ENCODE data around the gene CBFA2T3. TPM values are rescaled to one million over a fixed set of nuclear protein-coding genes. Genes with fewer than 3 reads are reported as not detected.

Gene CBFA2T3
- total RNA-seq, 1 donor from 2014 or later: 32.8 TPM

- no peak for DNase-seq (ENCODE audit: low spot score in 2 of 2)
- intact Hi-C loops (cut with DNase I): no loop called here
- H3K4me3 ChIP-seq: no peak overlapping the region
- no peak for TF ChIP-seq CTCF (IDR thresholded peaks at IDR 0.05)
- no peaks in the 10 kb centered on the region for H3K27me3 ChIP-seq
- H3K27ac ChIP-seq: no peak overlapping the region
- H3K36me3 ChIP-seq: no peaks in the 10 kb centered on the region
- H3K9me3 ChIP-seq: no peaks in the 10 kb centered on the region
- no peaks in the 10 kb centered on the region for H3K4me1 ChIP-seq
Observed at GRCh38 chr16:88931373-88931900, 45.6 kb downstream of the CBFA2T3 start.

- no peak for TF ChIP-seq CTCF (IDR thresholded peaks at IDR 0.05)
- H3K4me1 ChIP-seq: no peaks in the 10 kb centered on the region
- H3K9me3 ChIP-seq: no peaks in the 10 kb centered on the region
- H3K27me3 ChIP-seq: no peaks in the 10 kb centered on the region
- no peak for DNase-seq (ENCODE audit: low spot score in 2 of 2)
- H3K27ac ChIP-seq: no peak overlapping the region
- no peaks in the 10 kb centered on the region for H3K36me3 ChIP-seq
- intact Hi-C loops (cut with DNase I): no loop called here
- no peak overlapping the region for H3K4me3 ChIP-seq
Observed at GRCh38 chr16:88930716-88931115, 46.3 kb downstream of the CBFA2T3 start.

- no peak for TF ChIP-seq CTCF (IDR thresholded peaks at IDR 0.05)
- H3K27ac ChIP-seq: no peak overlapping the region
- H3K4me1 ChIP-seq: peaks cover 0 to 2% of the 10 kb centered on the region in 2 donors
- DNase-seq (ENCODE audit: low spot score in 2 of 2): no peak
- intact Hi-C loops (cut with DNase I): loop anchor here (5.0 kb wide), 1 partner anchor 527 kb away; no protein-coding TSS in a partner anchor
- H3K36me3 ChIP-seq: no peaks in the 10 kb centered on the region
- H3K4me3 ChIP-seq: no peak overlapping the region
- H3K27me3 ChIP-seq: no peaks in the 10 kb centered on the region
- no peaks in the 10 kb centered on the region for H3K9me3 ChIP-seq
Observed at GRCh38 chr16:88929091-88929445, 47.9 kb downstream of the CBFA2T3 start.

- no peak for DNase-seq (ENCODE audit: low spot score in 2 of 2)
- TF ChIP-seq CTCF (IDR thresholded peaks at IDR 0.05): no peak
- no peaks in the 10 kb centered on the region for H3K27me3 ChIP-seq
- H3K4me3 ChIP-seq: no peak overlapping the region
- no peaks in the 10 kb centered on the region for H3K9me3 ChIP-seq
- H3K27ac ChIP-seq: no peak overlapping the region
- H3K36me3 ChIP-seq: no peaks in the 10 kb centered on the region
- H3K4me1 ChIP-seq: peaks cover 0 to 2% of the 10 kb centered on the region in 2 donors
- intact Hi-C loops (cut with DNase I): loop anchor here (5.0 kb wide), 1 partner anchor 526 kb away; no protein-coding TSS in a partner anchor
Observed at GRCh38 chr16:88928405-88929090, 48.5 kb downstream of the CBFA2T3 start.

GRCh38 chr16:88927661-88928060 lies 49.3 kb downstream of the CBFA2T3 start:
- H3K36me3 ChIP-seq: no peaks in the 10 kb centered on the region
- intact Hi-C loops (cut with DNase I): loop anchor here (5.0 kb wide), 1 partner anchor 525 kb away; no protein-coding TSS in a partner anchor
- no peak for DNase-seq (ENCODE audit: low spot score in 2 of 2)
- no peak for TF ChIP-seq CTCF (IDR thresholded peaks at IDR 0.05)
- no peaks in the 10 kb centered on the region for H3K9me3 ChIP-seq
- H3K4me1 ChIP-seq: peaks cover 0 to 2% of the 10 kb centered on the region in 2 donors
- H3K27me3 ChIP-seq: no peaks in the 10 kb centered on the region
- H3K27ac ChIP-seq: no peak overlapping the region
- H3K4me3 ChIP-seq: no peak overlapping the region
